HG02840 (cell line): Measurements from ENCODE around the gene DNM1.
A peak's percentile ranks its signal among the peaks of the same experiment; 100 is the strongest.

Experiments
- ATAC-seq: cut with Tn5 transposase; IDR thresholded peaks from one replicate; pipeline ENCODE4 v1.9.1; 2021; ENCODE audit warnings: mild to moderate bottlenecking, moderate library complexity, moderate number of reproducible peaks; ENCODE audit not compliant: unreplicated experiment, low FRiP score

DNM1 gene

GRCh38 chr9:128203024-128203706, at the start of gene DNM1:
DNM1 (plus strand) TSS chr9:128203379; CDS start chr9:128203471, 92 bp downstream.
- ATAC-seq, result peak; percentile 65

- no peak for ATAC-seq
Observed at GRCh38 chr9:128153947-128154695, 49.1 kb upstream of the DNM1 start.

GRCh38 chr9:128155736-128156500, 47.3 kb upstream of the DNM1 start:
- no peak for ATAC-seq

GRCh38 chr9:128159522-128159783, 43.7 kb upstream of the DNM1 start:
- ATAC-seq, result no peak

GRCh38 chr9:128159784-128160602, 43.2 kb upstream of the DNM1 start, which contains the start of gene BBLN:
BBLN (plus strand) TSS chr9:128160265; CDS start chr9:128160408, 143 bp downstream.
- peak; percentile 71 for ATAC-seq

GRCh38 chr9:128160603-128160987, 42.6 kb upstream of the DNM1 start:
- peak; percentile 10 for ATAC-seq

GRCh38 chr9:128161215-128161902, 41.8 kb upstream of the DNM1 start:
- no peak for ATAC-seq

- ATAC-seq, result no peak
Observed at GRCh38 chr9:128162215-128163026, 40.8 kb upstream of the DNM1 start.

- ATAC-seq, result no peak
Observed at GRCh38 chr9:128163027-128163515, 40.1 kb upstream of the DNM1 start.

GRCh38 chr9:128163523-128164306, 39.5 kb upstream of the DNM1 start:
- ATAC-seq, result no peak

GRCh38 chr9:128164307-128164885, 38.8 kb upstream of the DNM1 start:
- no peak for ATAC-seq

- no peak for ATAC-seq
Observed at GRCh38 chr9:128166169-128166568, 37.0 kb upstream of the DNM1 start.

GRCh38 chr9:128167209-128167608, 36.0 kb upstream of the DNM1 start:
- no peak for ATAC-seq

- no peak for ATAC-seq
Observed at GRCh38 chr9:128168731-128169308, 34.4 kb upstream of the DNM1 start.

- ATAC-seq, result no peak
Observed at GRCh38 chr9:128169492-128169891, 33.7 kb upstream of the DNM1 start.

GRCh38 chr9:128169925-128170324, 33.3 kb upstream of the DNM1 start:
- no peak for ATAC-seq

- ATAC-seq, result no peak
Observed at GRCh38 chr9:128174062-128174461, 29.1 kb upstream of the DNM1 start.
